Stimulated activated CD8-positive, alpha-beta memory T cell treated with anti-CD3 and anti-CD28 coated beads, Interleukin-7, amount 100 ng/mL, for 48 hours (primary cell): Measurements from ENCODE around the gene PYCR2.
"Not testable (repeated sequence)": the region's sequence is repeated elsewhere in the genome, so short reads cannot be mapped to it uniquely, and the experiment has no call there.

Experiments used
- DNase-seq, 2 donors: peaks; one replicate each; pipeline ENCODE4 v3.0.0-alpha.2; 2020; ENCODE audit warnings: low read depth in 1 of 2; ENCODE audit errors: extremely low read depth in 1 of 2

Gene PYCR2

DNA sequence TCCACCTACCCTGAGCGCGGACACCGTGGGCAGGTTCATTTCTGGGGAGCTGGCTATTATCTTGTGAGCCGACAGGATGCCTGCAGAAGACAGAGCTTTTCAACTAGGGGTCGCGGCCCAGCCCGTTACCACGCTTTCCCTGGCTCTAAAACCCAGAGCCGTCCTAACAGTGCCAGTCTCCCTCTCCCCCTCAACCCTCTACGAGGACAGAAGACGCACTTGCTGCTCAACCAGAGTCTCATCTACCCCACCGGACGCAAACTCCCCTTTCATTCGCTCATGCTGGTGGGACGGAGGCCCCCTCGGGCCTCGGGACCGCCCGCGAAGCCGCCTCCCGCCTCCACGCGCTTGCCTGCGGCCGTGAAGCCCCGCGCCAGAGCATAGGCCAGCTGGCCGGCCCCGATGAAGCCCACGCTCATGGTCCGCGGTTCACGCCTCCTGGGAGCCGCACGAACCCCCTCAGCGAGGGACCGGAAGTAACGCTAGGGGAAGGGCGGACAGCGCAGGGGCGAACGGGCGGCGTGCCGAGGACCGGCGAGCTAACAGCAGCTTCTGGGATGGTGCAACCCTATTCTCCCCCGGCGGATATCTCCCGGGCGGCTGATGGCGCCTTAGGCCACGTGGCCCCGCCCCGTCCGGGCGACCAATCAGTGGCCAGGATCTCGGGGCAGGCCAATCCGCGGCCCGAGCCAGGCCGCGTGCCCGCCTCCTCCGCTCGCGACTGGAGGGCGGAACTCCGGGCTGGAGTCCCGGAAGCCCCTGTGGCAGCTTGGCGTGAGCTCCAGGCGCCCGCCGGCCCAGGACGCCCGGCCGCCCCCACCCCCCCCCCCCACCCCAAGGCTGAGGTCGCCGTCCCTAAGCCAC, at the start of gene PYCR2:
Gene PYCR2 (minus strand): TSS at position 559 of the 864 bp plus-strand sequence. CDS start 140 bp downstream, at position 419.
- peak; percentile 90 to 95 for DNase-seq

DNA sequence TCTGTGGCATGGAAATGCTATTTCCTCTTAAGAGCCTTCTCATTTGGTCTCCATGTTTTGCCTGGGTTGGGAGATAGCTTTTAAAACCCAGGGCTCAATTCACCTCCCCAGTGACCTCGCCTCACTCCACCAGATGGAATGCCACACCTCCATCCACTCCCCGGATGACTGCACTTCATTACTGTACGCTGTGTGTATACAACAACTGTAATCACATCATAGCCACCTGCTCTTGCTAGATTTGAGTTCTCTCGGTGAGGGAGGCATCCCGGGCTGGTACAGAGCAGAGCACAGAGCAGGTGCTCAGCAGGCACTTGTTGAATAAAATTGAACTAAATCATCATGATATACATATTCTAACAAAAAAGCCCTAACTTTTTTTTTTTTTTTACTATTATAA, 49.1 kb upstream of the PYCR2 start:
- DNase-seq, result no peak

DNA sequence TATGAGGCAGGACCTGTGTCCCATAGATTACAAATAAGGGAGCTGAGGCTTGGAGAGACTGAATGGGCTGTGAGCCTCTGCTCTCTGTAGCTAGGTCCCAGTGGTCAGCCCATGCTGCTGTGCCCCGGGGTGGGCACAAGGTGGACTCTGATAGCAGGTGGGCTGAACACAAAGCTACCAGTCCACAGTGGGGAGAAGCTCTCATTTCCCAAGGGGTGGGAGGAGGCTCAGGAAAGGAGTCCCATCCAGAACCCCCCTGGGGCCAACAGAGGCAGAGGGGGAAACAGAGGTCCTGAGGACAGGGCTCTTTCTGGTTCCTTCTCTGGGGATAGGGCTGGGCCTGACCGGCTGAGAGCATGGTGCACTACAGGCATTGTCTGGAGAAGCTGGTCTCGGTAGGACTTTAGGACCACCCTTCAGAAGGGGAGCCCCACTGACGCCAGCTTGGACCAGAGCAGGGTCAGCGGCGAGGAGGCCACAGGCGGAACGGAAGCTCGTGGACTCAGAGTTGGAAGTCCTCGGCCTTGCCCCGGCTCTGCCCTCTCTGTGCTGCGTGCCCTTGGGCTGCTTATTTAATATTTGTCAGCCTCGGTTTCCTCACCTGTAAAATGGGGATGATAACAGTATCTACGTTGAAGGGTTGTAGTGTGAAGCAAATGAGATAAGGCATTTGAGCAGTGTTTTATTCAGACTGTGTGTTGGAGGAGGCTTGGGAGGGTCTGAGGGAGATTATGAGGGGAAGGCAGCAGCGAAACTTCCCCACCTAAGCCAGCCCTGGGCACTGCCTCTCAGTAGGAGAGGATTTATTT, 48.5 kb upstream of the PYCR2 start:
- no peak for DNase-seq

GRCh38 chr1:225970592-225971157, 46.6 kb upstream of the PYCR2 start:
- not testable (repeated sequence) for DNase-seq

GRCh38 chr1:225969751-225970150, 45.7 kb upstream of the PYCR2 start:
- DNase-seq, result not testable (repeated sequence)

GRCh38 chr1:225965231-225965630, 41.2 kb upstream of the PYCR2 start:
- no peak for DNase-seq

DNA sequence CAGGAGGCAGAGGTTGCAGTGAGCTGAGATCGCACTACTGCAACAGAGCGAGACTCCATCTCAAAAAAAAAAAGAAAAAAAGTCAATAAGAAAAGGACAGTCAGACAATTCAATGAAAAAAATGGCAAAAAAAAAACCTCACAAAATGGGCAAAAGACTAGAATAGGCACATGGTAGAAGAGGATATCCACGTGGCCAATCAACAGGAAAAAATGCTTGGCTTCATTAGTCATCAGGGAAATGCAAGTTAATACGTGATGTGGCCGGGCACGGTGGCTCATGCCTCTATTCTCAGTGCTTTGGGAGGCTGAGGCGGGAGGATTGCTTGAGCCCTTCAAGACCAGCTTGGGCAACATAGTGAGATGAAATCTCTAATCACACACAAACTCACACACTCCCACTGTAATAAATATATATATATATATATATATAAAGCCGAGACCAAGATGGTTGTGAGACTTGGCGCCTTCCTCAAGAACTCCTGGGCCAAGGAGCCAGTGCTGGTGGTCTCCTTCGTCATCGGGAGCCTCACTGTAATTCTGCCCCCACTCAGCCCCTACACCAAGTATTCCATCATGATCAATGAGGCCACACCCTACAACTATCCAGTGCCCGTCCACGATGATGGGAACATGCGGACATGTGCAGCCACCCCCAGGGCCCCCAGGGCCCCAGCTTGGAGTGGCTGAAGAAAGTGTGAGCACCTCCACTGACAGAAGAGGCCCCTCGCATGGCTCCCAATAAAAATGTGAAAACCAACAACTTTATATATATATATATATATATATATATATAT, 39.9 kb upstream of the PYCR2 start:
- DNase-seq, result no peak

- peak; percentile 39 to 44 for DNase-seq
These were observed 38.5 kb upstream of the PYCR2 start for GRCh38 chr1:225962440-225962975.

DNA sequence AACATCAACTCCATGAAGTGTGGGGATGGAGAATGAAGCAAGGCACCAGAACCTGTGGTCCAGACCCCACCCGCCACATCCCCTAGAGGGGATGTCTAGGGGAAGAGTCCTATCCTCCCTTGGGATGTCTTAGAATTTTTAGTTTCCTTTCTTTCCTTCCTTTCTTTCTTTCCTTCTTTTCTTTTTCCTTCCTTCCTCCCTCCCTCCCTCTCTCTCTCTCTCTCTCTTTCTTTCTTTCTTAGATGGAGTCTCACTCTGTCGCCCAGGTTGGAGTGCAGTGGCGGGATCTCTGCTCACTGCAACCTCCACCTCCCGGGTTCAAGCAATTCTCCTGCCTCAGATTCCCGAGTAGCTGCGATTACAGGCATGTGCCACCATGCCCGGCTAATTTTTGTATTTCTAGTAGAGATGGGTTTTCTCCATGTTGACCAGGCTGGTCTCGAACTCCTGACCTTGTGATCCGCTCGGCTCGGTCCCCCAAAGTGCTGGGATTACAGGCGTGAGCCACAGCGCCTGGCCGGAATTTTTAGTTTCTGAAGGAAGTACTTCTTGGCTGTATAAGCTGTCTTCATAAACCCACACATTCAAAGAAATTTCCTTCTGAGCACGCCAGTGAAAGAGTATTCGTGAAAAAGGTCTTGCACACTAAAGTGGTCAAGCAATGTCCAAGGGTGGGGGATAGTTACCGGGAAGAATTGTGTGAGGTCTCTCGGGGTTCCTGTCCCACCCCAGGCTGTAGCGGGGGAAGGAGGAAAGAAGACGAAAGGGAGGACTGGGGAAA, 37.8 kb upstream of the PYCR2 start:
- no peak for DNase-seq

DNA sequence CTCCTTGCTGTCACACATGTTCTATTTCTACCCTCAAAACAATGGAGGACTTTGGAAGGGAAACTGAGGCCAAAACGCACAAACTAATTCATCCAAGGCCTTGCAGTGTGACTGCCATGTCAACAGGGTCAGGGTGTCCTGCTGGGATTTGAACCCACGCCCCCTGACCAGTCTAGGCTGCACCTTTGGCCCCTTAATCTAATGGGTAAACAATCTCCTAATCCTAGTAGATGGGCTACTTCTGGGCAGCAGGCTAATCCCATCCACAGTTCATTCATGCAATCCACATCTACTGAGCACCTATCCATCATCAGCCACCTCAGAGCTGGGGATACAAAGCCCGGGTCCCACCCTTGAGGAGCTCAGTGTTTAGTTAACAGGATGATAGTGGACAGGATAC, 34.0 kb upstream of the PYCR2 start:
- no peak for DNase-seq

GRCh38 chr1:225954753-225955152, 30.7 kb upstream of the PYCR2 start:
- no peak for DNase-seq

DNA sequence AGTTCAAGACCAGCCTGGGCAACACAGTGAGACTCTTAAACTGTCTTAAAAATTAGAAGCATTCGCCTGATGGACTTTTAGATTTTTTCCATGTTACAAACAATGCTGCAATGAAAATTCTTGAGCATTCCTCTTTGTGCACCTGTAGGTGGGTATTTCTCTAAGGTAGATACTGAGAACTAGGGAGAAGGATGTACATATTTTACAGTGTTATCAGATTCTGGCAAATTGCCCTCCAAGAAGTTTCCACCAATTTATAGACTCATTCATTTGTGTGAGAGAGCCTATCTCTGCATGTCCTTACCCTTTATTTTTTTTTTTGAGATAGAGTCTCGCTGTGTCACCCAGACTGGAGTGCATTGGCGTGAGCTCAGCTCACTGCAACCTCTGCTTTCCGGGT, 29.3 kb upstream of the PYCR2 start:
- DNase-seq, result no peak

- DNase-seq, result no peak
These were observed 27.0 kb upstream of the PYCR2 start for GRCh38 chr1:225950905-225951497.

GRCh38 chr1:225949041-225949440, 25.0 kb upstream of the PYCR2 start:
- DNase-seq, result no peak

DNA sequence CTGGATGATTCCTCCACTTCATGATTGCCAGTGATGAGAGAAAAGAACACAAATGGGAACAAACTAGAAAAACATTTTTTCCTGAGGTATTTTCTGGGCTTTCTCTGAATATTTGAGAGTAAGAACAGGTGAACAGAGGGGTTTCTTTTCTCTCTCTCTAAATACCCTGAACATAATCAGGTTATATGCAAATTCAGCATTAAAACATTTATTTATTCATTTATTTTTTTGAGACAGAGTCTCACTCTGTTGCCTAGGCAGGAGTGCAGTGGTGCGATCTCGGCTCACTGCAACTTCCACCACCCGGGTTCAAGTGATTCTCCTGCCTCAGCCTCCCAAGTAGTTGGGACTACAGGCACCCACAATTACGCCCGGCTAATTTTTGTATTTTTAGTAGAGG, 22.8 kb upstream of the PYCR2 start:
- DNase-seq, result no peak

- no peak for DNase-seq
These were observed 22.1 kb upstream of the PYCR2 start for GRCh38 chr1:225946082-225946620.

- no peak for DNase-seq
These were observed 21.5 kb upstream of the PYCR2 start for GRCh38 chr1:225945564-225945963.

GRCh38 chr1:225944951-225945350, 20.9 kb upstream of the PYCR2 start:
- DNase-seq, result no peak

DNA sequence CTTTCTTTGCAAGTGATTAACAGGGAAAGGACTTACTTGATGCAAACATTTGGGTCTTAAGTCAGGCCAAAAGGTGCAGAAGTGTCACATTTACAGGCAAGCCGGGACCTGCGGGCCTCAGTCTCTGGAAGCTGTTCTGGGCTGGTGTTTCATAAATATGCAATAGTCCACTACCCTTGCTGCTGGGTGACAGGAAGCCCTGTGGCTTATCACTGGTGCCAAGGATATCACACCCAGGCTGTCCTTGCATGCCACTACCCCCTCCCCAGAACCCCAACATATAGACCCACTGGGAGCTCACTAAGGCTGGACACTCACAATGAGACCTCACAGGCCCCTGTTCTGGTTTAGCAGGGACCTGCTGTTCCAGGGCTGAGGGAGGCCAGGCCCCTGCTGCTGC, 20.3 kb upstream of the PYCR2 start:
- no peak for DNase-seq
